Nucleus accumbens (tissue), 56 donors: Measurements from ENCODE around the gene ACTN4.

Source experiments
- DNase-seq, 56 donors: peaks; one replicate each; lab custom pipeline; 2025; lab: John Stamatoyannopoulos, UW

ACTN4 gene

GRCh38 chr19:38674388-38675171 is 27.1 kb downstream of the ACTN4 start:
- no peak for DNase-seq

- DNase-seq, result peak in 22 of 56 donors; percentile 5 to 63 (median 28)
Observed at GRCh38 chr19:38675611-38676010, 28.2 kb downstream of the ACTN4 start.

- no peak for DNase-seq
Observed at GRCh38 chr19:38676023-38676877, 28.8 kb downstream of the ACTN4 start.

- DNase-seq, result no peak
Observed at GRCh38 chr19:38676878-38677646, 29.6 kb downstream of the ACTN4 start.

DNA sequence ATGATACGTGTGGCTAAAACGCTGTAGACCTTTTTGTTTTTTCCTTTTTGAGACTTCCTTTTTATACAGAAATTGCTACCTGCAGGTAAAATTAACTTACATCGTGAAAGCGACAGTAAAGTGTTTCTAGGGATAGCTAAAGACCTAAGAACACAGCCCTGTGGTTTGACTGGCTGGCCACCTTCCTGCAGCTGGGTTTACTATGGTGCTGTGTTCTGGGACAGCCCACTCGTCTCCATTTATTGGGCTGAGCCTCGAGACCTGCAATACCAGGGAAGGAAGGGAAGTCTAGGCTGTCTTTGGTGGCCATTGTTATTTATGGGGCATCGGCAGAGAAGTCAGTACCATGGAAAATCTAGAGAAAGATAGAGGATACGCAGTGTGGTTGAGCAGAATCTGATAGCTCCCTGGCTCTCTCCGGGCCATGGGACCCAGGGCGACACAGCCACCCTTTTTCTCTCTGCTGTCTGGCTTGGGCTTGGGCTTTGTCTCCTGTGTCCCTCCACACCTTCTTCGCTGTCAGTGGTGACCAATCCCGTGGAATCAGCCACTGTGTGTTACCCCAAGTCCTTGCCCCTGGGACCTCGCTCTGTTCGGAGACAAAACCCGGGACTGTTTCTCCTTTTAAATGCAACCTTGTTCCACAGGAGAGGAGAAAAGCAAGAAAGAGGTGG is 30.9 kb downstream of the ACTN4 start:
- no peak for DNase-seq

DNA sequence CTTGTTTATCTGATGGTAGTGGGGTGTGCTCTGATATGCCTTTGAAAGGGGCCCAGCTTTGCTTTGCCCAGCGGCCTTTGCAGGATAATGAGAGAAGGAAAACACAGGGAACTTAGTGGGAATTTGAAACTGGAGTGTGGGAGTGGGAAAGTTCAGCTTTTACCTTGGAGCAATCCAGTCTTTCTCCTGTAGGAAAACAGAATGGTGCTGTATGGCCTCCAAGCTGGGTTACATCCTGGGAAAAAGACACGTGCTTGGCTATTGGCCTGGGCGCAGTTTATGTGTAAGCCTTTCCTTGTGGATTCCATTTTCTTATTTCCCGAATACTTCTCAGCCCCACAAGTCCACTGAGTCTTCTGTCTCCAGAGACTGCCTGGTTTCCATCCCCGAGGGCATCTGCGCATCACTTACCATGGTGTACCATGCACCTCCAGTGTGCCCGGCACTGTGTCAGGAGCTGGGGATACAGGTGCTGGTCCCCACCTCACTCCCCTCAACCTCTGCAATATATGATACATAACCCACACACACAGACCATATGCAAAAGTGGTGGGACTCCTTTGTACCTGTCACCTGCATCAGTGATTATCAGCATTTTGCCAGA is 31.5 kb downstream of the ACTN4 start:
- no peak for DNase-seq

- no peak for DNase-seq
Observed at GRCh38 chr19:38679839-38680238, 32.4 kb downstream of the ACTN4 start.

DNA sequence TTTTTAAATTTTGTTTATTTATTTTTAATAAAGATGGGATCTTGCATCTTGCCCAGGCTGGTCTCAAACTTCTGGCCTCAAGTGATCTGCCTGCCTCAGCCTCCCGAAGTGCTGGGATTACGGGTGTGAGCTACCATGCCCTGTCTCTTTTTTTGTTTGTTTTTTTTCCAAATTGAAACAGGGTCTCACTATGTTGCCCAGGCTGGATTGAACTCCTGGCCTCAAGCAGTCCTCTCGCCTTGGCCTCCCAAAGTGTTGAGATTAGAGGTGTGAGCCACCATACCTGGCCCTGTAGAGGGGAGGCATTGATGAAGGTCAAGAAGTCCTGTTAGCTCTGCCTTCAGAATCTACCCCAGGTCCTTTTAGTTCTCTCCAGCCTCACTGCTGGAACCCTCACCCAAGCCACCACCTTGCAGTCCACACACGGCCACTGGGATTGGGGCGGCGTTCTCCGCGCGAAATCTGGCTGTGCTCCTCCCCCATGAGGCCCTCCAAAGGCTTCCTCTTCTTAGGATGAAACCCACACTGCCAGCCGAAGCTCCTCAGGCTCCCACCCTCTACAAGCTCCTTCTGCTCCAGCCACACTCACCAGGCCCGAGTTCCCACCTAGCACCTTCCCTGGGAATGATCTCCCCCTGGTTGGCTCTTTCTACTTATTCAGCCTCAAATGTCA is 34.9 kb downstream of the ACTN4 start:
- DNase-seq, result no peak

- DNase-seq, result no peak
Observed at GRCh38 chr19:38682872-38683392, 35.5 kb downstream of the ACTN4 start.

DNA sequence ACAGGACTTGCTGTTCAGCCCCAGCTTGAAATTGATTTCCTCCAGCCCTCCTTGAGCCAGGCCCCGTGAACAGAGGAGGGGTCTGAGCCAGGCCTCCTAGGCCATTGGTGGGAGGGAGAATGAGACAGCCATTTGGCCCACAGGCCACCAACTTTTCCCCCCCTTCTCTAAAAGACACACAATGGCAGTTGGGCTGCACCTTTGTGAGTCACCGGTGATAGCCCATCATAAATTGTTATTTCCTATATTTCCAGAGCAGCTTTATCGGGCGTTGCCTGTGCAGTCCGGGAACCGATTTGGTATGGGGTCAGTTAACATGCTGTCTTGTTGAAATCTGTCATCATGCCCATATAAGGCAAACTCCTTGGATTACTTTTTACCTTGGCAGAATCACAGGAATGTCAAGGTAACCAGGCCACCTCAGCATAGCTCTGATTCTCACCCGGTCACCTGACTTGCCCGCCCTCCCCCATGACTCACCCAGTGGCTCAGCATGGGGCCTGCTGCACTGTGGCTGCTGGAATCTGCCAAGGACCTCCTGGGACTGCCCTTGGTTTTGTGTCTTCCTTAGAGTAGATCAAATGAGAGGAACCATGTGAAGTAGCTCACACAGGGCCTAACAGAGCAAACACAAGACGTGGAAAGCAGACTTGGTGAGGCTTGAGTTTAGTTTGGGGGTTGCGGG is 36.1 kb downstream of the ACTN4 start:
- DNase-seq, result peak in 21 of 56 donors; percentile 7 to 57 (median 24)

DNA sequence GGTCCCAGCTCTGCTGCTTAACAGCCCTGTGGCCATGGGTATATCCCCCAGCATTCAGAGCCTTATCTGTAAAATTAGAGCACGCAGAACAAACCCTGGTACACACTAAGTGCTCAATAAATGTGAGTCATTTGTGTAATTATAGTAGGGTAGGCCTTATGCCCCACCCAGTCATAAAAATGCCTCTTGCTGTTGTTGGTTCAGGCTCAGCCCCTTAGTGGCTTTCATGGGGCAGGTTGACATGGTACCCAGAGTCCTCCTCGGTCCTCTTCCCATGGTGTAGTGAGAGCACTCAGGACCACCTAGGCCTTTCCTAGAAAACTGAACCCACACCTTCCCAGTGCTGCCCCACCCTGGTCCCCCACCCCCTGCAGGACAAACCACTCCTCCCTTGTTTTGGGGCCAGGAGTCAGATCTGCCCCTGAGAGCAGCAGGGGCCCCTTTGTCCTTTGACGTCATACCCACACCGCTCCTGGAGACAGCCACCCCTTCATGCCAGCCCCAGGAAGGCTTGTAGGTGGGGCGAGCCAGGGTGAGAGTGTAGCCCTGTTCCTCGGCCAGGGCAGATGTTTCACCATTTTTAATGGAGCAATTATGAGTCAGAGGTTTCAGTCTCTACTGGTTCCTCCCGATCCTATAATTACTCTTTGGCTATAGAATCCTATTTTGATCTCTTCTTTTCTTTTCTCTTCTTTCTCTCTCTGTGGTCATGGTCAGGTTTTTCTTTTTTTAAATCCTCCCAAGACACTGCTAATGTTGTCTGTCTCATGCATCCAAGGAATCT is 36.8 kb downstream of the ACTN4 start:
- peak in 1 of 56 donors; percentile 22 for DNase-seq

DNA sequence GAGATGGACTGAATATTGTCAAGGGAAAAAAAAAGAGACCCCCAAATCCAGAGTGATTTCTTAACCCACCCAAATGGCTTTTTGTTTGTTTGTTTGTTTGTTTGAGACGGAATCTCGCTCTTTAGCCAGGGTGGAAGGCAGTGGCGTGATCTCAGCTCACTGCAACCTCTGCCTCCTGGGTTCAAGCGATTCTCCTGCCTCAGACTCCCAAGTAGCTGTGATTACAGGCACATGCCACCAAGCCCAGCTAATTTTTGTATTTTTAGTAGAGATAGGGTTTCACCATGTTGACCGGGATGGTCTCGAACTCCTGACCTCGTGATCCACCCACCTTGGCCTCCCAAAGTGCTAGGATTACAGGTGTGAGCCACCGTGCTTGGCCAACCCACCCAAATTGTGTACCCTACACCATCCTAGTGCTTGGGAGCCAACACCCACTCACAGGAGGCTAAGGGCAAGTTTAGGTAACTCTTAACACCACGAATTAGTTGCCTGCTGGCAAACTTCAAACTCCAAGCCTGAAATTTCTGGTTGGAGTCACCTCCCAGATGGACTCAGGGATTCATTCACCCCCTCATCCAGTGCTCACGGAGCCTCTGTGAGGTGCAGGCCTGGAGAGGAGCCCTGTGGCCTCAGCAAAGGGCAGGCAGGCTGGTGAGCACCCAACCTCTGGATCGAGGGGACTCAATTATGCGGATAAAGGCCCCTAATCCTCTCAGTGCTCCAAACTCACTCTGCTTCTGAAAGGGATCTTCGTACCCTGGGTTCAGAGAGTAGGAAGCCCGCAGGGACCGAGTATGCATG is 37.6 kb downstream of the ACTN4 start:
- DNase-seq, result no peak

DNA sequence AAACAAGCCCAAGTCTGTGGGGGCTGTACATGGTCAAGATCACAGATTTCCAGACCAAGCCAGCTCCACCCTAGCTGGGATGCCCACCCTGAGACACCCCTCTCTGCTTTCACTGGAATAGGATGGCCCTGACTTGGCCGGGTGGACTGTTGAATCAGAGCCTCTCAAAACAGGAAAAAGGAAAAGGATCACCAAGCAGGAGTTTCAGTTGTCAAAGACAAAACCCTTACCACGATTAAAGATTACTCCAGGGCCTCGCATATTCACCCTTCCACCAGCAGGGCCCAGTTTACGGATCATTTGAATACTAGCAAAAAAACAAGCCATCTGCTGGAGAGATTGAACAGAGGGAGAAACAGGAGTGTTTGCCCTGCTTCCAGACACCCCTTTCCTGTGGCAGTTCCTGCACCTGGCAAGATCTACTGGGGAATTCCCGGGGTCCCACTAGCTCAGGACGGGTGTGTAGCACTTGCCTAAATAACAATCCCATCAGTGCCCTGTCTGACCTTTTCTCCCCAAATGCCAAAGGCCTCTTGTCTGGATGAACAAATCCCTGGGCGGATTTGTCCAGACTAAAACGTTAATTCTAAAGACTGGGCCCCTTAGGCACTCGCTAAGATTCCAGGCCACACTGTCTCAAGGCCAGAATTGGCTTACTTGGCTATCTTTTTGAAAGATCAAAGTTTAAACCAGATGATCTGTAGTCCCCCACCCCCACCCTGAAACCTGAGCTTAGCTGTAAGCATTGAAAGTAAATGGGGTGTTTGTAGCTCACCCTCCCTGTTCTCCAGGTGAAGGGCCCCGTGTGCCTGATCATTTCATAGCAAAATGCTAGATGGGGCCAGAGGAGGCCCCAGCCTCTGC is 38.4 kb downstream of the ACTN4 start:
- DNase-seq, result no peak

DNA sequence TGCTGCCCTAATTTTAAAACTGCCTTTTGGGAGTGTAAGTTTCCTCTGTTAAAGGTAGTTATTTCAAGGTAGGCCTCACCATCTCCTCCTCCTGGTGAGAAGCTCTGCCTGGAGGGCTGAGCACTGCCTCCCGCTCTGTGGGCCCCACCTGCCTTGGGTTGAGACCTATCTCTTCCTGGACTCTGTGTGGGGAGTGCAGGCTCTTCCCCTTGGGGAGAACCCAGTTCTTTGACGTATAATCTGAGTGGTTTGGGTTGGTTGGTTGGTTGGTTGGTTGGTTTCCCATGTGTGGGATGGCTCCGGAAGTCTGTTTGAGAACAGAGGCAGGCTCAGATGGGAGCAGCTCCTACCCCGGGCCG is 39.1 kb downstream of the ACTN4 start:
- DNase-seq, result no peak

- DNase-seq, result no peak
Observed at GRCh38 chr19:38687837-38688378, 40.5 kb downstream of the ACTN4 start.

- no peak for DNase-seq
Observed at GRCh38 chr19:38690146-38690545, 42.7 kb downstream of the ACTN4 start.
